Fibroblast of lung (primary cell): Measurements from ENCODE around the gene LCN10. TPM values are rescaled to one million over a fixed set of nuclear protein-coding genes. Genes with fewer than 3 reads are reported as not detected.

Experiments
- DNase-seq, 2 donors: peaks; one replicate each; pipeline versions ENCODE4 v3.0.0 to v3.0.0-alpha.2; 2010; ENCODE audit warnings: low read depth in 2 of 2
- H2AFZ ChIP-seq: 2 replicates; pipeline ENCODE4 v1.5.1; 2012; ENCODE audit warnings: low read length, control low read depth, inconsistent platforms
- H3K27ac ChIP-seq: 2 replicates; pipeline ENCODE4 v1.5.1; 2011; ENCODE audit warnings: low read length, control low read depth; ENCODE audit not compliant: insufficient read depth
- H3K27me3 ChIP-seq: 2 replicates; pipeline ENCODE4 v1.5.1; 2011; ENCODE audit warnings: mild to moderate bottlenecking, low read length; ENCODE audit not compliant: control insufficient read depth, insufficient read depth
- H3K36me3 ChIP-seq: 2 replicates; pipeline ENCODE4 v1.5.1; 2011; ENCODE audit warnings: low read length; ENCODE audit not compliant: control insufficient read depth, insufficient read depth
- H3K4me1 ChIP-seq: 2 replicates; pipeline ENCODE4 v1.5.1; 2011; ENCODE audit warnings: low read length; ENCODE audit not compliant: control insufficient read depth, insufficient read depth; ENCODE audit errors: extremely low read depth
- H3K4me2 ChIP-seq: 2 replicates; pipeline ENCODE4 v1.5.1; 2011; ENCODE audit warnings: low read length, control low read depth; ENCODE audit not compliant: insufficient read depth; ENCODE audit errors: extremely low read depth
- H3K4me3 ChIP-seq, 4 experiments: fragments of 200-600 bp in 1 of 4; sonication (generic) in 1 of 4; replicated peaks in 1 of 4; 2 replicates each; pipeline ENCODE4 v1.5.1; 2011 to 2016; ENCODE audit warnings: low read length in 4 of 4, low read depth in 3 of 4, mild to moderate bottlenecking in 3 of 4, control low read depth in 2 of 4, inconsistent platforms in 1 of 4, mixed read lengths in 1 of 4; ENCODE audit not compliant: insufficient read depth in 1 of 4; ENCODE audit errors: control extremely low read depth in 1 of 4
- H3K79me2 ChIP-seq: 2 replicates; pipeline ENCODE4 v1.5.1; 2012; ENCODE audit warnings: mild to moderate bottlenecking, low read length, inconsistent platforms; ENCODE audit not compliant: control insufficient read depth, insufficient read depth
- H3K9ac ChIP-seq: 2 replicates; pipeline ENCODE4 v1.5.1; 2011; ENCODE audit warnings: mild to moderate bottlenecking, low read length, control low read depth; ENCODE audit not compliant: insufficient read depth
- H3K9me3 ChIP-seq: 2 replicates; pipeline ENCODE4 v1.5.1; 2012; ENCODE audit warnings: low read depth, low read length; ENCODE audit not compliant: control insufficient read depth, insufficient read depth
- H4K20me1 ChIP-seq: 2 replicates; pipeline ENCODE4 v1.5.1; 2011; ENCODE audit warnings: low read length; ENCODE audit not compliant: control insufficient read depth, insufficient read depth; ENCODE audit errors: extremely low read depth
- EZH2 ChIP-seq: IDR thresholded peaks from 2 replicates; pipeline ENCODE4 v1.5.1; 2012; ENCODE audit warnings: low read length, control low read depth, mild to moderate bottlenecking; ENCODE audit errors: missing control alignments
- polyA plus RNA-seq, 2 donors: library from polyadenylated mRNA; depleted of rRNA in 1 of 2; stranded (reverse) in 1 of 2; unstranded in 1 of 2; fragments of >200 nt; gene quantifications; 2 replicates each; pipeline ENCODE4 v1.2.1, GENCODE V29; 2011 to 2012; ENCODE audit warnings: missing spikeins in 1 of 2
- total RNA-seq: library from RNA; depleted of rRNA; stranded (reverse); fragments of >200 nt; gene quantifications from 2 replicates; pipeline ENCODE4 v1.2.1, GENCODE V29; 2014
- TF ChIP-seq, protein P1 (sequence below), 2 donors: IDR thresholded peaks in 1 of 2; conservative IDR thresholded peaks in 1 of 2; 1 replicate in 1 of 2; 2 replicates in 1 of 2; pipeline ENCODE4 v1.5.1; 2011 to 2012; ENCODE audit warnings: low read length in 2 of 2, control low read depth in 1 of 2, inconsistent platforms in 1 of 2, low read depth in 1 of 2, mild to moderate bottlenecking in 1 of 2

The LCN10 gene
- total and polyA plus RNA-seq, 2 donors (not counting 1 experiment from before 2014, with no cell fraction given), result not detected

DNA sequence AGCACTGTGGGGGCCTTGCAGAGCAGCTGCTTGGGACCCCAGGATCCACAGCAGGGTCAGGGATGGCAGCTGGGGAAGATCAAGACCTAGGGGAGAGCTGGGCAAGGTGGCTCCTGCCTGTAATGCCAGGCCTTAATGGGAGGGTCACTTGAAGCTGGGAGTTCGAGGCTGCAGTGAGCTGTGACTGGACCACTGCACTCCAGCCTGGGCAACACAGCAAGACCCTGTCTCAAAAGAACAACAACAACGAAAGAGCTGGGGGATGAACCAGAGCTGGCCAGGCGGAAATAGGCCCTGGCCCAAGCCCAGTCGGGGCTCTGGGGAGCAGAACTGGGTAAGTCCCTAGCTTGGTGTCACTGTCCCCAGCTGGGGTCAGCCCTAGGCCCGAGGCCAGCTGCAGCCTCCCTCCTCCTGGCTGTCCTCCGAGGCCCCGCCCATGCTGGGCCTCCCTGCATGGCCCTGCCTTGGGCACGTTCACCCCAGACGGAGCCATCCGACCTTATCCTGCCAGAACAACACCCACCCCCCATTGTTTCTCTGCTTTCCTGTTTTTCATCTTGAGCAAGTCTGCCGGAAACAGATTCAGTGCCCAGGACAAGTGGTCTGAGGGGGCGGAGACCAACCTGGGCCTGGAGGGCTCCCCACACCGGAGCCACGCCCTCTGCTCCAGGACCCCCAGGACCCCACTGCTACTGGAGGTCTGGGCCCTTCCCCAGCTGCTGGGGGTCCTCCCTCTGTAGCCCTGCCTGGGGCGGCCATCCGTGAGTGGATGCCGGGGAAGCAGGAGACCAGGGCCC lies 28.4 kb downstream of the LCN10 start:
- TF ChIP-seq EZH2, result no peak
- TF ChIP-seq, protein P1, sequence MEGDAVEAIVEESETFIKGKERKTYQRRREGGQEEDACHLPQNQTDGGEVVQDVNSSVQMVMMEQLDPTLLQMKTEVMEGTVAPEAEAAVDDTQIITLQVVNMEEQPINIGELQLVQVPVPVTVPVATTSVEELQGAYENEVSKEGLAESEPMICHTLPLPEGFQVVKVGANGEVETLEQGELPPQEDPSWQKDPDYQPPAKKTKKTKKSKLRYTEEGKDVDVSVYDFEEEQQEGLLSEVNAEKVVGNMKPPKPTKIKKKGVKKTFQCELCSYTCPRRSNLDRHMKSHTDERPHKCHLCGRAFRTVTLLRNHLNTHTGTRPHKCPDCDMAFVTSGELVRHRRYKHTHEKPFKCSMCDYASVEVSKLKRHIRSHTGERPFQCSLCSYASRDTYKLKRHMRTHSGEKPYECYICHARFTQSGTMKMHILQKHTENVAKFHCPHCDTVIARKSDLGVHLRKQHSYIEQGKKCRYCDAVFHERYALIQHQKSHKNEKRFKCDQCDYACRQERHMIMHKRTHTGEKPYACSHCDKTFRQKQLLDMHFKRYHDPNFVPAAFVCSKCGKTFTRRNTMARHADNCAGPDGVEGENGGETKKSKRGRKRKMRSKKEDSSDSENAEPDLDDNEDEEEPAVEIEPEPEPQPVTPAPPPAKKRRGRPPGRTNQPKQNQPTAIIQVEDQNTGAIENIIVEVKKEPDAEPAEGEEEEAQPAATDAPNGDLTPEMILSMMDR (conservative IDR thresholded peaks at IDR 0.05 in 1 of 2, IDR thresholded peaks at IDR 0.05 in 1 of 2; ENCODE audit: low read depth in 1 of 2, low read length in 2 of 2), result no peak
- Histone ChIP-seq H3K79me2 (no peaks in the 10 kb centered on the region), H3K4me1 (no peaks in the 10 kb centered on the region), H3K36me3 (no peaks in the 10 kb centered on the region), H3K4me2 (no peak overlapping the region), H4K20me1 (no peaks in the 10 kb centered on the region), H3K9me3 (no peaks in the 10 kb centered on the region), H3K27ac (no peak overlapping the region), H3K4me3 (no peak overlapping the region), H3K9ac (no peak overlapping the region), H3K27me3 (peaks cover 4% of the 10 kb centered on the region), H2AFZ (no peak overlapping the region)
- DNase-seq, result no peak

GRCh38 chr9:136713550-136713949 lies 29.2 kb downstream of the LCN10 start:
- no peak overlapping the region for H3K27ac ChIP-seq
- H3K4me3 ChIP-seq, result no peak overlapping the region
- H3K4me2 ChIP-seq, result no peak overlapping the region

More at GRCh38 chr9:136713550-136713949, 29.2 kb downstream of the LCN10 start:
- DNase-seq, result no peak
- H3K36me3 ChIP-seq, result no peaks in the 10 kb centered on the region
- no peaks in the 10 kb centered on the region for H3K9me3 ChIP-seq
- no peaks in the 10 kb centered on the region for H3K4me1 ChIP-seq
- no peaks in the 10 kb centered on the region for H3K79me2 ChIP-seq
- H3K27me3 ChIP-seq, result peaks cover 4% of the 10 kb centered on the region
- H4K20me1 ChIP-seq, result no peaks in the 10 kb centered on the region
- H3K9ac ChIP-seq, result no peak overlapping the region
- H2AFZ ChIP-seq, result no peak overlapping the region
- TF ChIP-seq, protein P1 (conservative IDR thresholded peaks at IDR 0.05 in 1 of 2, IDR thresholded peaks at IDR 0.05 in 1 of 2; ENCODE audit: low read depth in 1 of 2, low read length in 2 of 2), result no peak
- no peak for TF ChIP-seq EZH2
